Colonic mucosa (tissue), 4 donors: Measurements from ENCODE around the gene TFF2. TPM values are rescaled to one million over a fixed set of nuclear protein-coding genes. Genes with fewer than 3 reads are reported as not detected.
A peak's percentile ranks its signal among the peaks of the same experiment; 100 is the strongest.

Experiments used
- DNase-seq: peaks from one replicate; pipeline ENCODE4 v3.0.0-alpha.2; 2020
- H3K27ac ChIP-seq: fragments of 200-600 bp; one replicate; pipeline ENCODE4 v1.8.0; 2021
- H3K27me3 ChIP-seq: fragments of 200-600 bp; one replicate; pipeline ENCODE4 v1.8.0; 2021
- H3K36me3 ChIP-seq: fragments of 200-600 bp; one replicate; pipeline ENCODE4 v1.8.0; 2021
- H3K4me1 ChIP-seq: fragments of 200-600 bp; one replicate; pipeline ENCODE4 v1.8.0; 2021; ENCODE audit warnings: mild to moderate bottlenecking
- H3K4me3 ChIP-seq: fragments of 200-600 bp; one replicate; pipeline ENCODE4 v1.8.0; 2021
- H3K9ac ChIP-seq, 2 donors: one replicate each; pipeline ENCODE4 v1.7.0; 2013; ENCODE audit warnings: control low read depth in 2 of 2, low read depth in 2 of 2, low read length in 2 of 2
- H3K9me3 ChIP-seq: fragments of 200-600 bp; one replicate; pipeline ENCODE4 v1.8.0; 2021
- intact Hi-C: fragments of 100-400 bp; cut with DNase I; formaldehyde crosslinking; loops from one replicate; pipeline ENCODE4 v1.14.1; 2022
- total RNA-seq, 2 donors: library from RNA; stranded (reverse); fragmentation: NEBNext Ultra II Directional in 1 of 2; extraction: Animal tissue kit (Norgen Biotek cat#: 25700) in 1 of 2; gene quantifications; one replicate each; pipeline ENCODE4 v1.2.1, GENCODE V29; 2021
- TF ChIP-seq, protein P1 (sequence below): fragments of 200-600 bp; IDR thresholded peaks from one replicate; pipeline ENCODE4 v1.8.0; 2022; ENCODE audit warnings: antibody characterized with exemption, mild to moderate bottlenecking
- donor health status: healthy.
- donor health status: DM: no; HTN: no; CAD: no.
- donor health status: DM: no; HTN: no; CAD: no.

The TFF2 gene
- total RNA-seq, 2 donors from 2014 or later: 2.3 to 2.5 TPM

DNA sequence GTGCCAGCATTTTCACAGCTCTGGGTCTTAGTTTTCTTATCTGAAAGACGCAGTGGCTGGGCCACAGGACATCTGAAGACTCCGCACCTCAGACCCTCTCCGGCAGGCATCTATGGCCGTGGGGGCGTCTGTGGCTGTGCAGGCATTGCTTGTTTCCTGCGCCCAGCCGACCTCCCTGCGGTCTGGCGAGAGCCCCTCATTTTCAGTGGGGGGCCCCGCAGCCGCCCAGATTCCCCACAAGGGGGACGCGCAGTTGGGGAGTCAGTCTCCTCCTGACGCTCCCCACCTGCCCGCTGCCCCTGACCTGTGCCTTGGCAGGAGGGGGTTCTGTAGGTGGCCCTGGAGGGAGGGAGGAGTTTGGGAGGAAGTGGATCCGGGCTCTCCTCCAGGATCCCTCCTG lies 19.0 kb upstream of the TFF2 start:
- Histone ChIP-seq H3K4me3 (no peak overlapping the region), H3K27me3 (no peaks in the 10 kb centered on the region), H3K9ac (no peak overlapping the region), H3K4me1 (no peaks in the 10 kb centered on the region), H3K36me3 (no peaks in the 10 kb centered on the region), H3K9me3 (no peaks in the 10 kb centered on the region), H3K27ac (no peak overlapping the region)
- no peak for DNase-seq
- TF ChIP-seq, protein P1, sequence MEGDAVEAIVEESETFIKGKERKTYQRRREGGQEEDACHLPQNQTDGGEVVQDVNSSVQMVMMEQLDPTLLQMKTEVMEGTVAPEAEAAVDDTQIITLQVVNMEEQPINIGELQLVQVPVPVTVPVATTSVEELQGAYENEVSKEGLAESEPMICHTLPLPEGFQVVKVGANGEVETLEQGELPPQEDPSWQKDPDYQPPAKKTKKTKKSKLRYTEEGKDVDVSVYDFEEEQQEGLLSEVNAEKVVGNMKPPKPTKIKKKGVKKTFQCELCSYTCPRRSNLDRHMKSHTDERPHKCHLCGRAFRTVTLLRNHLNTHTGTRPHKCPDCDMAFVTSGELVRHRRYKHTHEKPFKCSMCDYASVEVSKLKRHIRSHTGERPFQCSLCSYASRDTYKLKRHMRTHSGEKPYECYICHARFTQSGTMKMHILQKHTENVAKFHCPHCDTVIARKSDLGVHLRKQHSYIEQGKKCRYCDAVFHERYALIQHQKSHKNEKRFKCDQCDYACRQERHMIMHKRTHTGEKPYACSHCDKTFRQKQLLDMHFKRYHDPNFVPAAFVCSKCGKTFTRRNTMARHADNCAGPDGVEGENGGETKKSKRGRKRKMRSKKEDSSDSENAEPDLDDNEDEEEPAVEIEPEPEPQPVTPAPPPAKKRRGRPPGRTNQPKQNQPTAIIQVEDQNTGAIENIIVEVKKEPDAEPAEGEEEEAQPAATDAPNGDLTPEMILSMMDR: no peak
- intact Hi-C loops: no loop called here

DNA sequence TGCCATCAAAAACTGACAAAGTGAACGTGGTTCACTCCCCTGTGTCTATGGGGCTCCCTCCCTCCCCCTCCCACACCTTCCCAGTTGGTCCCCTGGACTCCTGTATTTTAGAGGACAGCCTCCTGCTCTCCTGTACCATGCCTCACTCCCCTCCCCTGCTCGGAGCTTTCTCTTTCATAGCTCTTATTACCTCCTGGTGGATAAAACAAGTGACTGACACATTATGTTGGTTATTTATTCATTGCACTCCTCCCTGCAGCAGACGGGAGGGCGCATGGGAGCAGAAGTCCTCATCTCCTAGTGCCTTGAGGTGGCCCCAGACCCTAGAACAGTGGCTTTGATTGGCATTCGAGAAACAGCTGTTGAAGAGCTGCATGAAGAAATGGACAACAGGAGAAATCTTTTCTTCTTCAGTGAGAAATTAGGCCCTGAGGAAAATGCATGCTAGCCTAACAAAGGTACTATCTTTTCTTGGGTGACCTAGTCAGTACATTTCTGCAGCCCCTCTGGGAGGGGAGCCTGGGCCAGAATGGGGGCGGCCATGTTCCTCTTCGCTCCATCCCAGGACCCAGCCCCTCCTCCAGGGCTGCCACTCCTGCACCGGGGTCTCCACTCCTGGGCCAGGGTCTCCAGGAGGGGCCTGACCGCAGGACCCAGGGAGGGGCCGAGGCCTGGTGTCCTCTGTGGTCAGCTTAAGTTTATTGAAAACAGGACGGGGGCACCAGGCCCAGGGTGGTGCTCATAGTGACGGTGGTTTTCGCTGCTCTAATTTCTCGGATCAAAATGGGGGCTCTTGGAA lies 16.8 kb upstream of the TFF2 start:
- no peak for DNase-seq
- Histone ChIP-seq H3K36me3 (no peaks in the 10 kb centered on the region), H3K4me1 (no peaks in the 10 kb centered on the region), H3K4me3 (no peak overlapping the region), H3K9me3 (no peaks in the 10 kb centered on the region), H3K9ac (no peak overlapping the region), H3K27ac (peak overlapping the region; percentile 56), H3K27me3 (no peaks in the 10 kb centered on the region)
- intact Hi-C loops: no loop called here
- TF ChIP-seq, protein P1: no peak

DNA sequence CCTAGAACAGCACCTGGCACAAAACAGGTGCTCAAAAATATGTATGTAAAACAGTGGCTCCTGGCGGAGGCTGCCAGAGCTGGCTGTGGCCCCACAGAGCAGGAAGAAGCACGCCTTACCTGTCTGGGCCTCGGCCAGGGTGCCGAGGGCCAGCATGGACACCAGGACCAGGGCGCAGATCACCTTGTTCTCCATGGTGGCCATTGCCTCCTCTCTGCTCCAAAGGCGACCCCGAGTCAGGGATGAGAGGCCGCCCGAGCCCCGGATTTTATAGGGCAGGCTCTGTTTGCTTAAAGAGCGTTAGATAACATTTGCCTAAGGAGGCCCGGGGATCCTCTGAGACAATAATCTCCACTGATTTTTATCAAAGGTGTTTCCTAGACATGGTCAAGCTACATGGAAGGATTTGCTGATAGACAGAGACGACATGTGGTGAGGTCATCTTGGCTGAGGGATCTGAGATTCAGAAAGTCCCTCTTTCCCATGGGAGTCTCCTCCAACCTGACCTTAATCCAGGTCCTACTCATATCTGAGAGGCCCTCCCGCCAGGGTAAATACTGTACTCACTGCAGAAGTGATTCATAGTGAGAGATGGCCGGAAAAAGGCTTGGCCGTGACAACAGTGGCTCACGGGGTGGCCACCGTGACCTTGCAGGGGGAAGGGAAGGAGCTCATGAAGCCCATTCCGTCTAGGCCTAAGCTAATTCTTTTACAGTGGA lies 15.7 kb upstream of the TFF2 start, which contains the start of gene TFF1:
TFF1 (minus strand) TSS at position 244 of the 719 bp plus-strand sequence; CDS start at position 204, 40 bp downstream.
- no peaks in the 10 kb centered on the region for H3K36me3 ChIP-seq
- TF ChIP-seq, protein P1: no peak
- no peak within 1 kb of the TSS for H3K9ac ChIP-seq
- H3K27me3 ChIP-seq: no peaks in the 10 kb centered on the region
- H3K27ac ChIP-seq: peak within 1 kb of the TSS; percentile 56
- H3K4me3 ChIP-seq: no peak within 1 kb of the TSS
- peak; percentile 79 for DNase-seq
- no peaks in the 10 kb centered on the region for H3K9me3 ChIP-seq
- intact Hi-C loops: no loop called here
- H3K4me1 ChIP-seq: no peaks in the 10 kb centered on the region

DNA sequence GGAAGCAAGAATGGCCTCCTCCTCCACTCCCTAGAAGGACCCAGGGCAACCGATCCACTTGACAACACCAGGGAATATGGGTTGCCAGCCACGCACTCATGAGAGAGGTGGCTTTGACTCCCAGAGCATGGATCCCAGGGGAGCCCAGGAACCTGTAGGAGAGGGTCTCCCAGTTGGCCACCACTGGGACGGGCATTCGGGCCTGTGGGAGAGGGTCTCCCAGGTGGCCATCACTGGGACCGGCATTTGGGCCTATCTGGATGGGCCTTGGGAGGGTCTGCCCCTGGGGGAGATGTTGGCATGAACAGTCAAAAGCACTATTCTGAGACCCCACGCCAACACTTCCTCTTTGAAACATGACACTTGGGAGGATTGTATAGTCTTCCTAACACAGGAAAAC lies 15.0 kb upstream of the TFF2 start:
- H3K27me3 ChIP-seq: no peaks in the 10 kb centered on the region
- no peak overlapping the region for H3K9ac ChIP-seq
- no peak overlapping the region for H3K4me3 ChIP-seq
- TF ChIP-seq, protein P1: no peak
- no peak for DNase-seq
- H3K9me3 ChIP-seq: no peaks in the 10 kb centered on the region
- no peak overlapping the region for H3K27ac ChIP-seq
- intact Hi-C loops: no loop called here
- no peaks in the 10 kb centered on the region for H3K36me3 ChIP-seq
- no peaks in the 10 kb centered on the region for H3K4me1 ChIP-seq

DNA sequence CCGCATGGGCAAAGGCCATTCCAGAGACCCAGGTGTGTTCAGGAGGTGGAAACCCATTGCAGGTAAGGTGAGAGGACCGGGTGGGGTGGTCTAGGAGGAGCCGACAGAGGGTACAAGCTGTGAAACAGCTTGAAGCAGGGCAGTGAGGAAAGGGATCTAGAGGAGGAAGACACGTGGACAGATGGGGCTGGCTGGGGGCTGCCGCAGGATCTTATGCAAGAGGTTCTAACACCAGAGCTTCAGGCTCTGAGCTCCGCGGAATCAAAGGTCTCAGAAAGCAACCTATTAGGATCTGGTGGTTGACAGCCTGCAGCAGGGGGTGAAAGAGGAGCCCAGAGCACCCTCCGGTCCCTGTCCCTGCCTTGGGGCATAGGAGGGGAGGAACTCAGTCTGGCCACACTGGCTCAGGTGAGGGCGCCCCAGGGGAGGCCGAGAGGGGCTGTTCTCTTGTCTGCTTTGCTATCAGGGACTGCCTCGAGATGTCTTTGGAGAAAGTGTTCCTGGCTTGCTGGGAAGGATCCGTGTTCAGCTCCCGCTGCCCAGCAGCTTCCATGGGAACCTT lies 13.6 kb upstream of the TFF2 start:
- no peaks in the 10 kb centered on the region for H3K4me1 ChIP-seq
- no peak overlapping the region for H3K9ac ChIP-seq
- intact Hi-C loops: no loop called here
- no peaks in the 10 kb centered on the region for H3K36me3 ChIP-seq
- TF ChIP-seq, protein P1: no peak
- no peaks in the 10 kb centered on the region for H3K27me3 ChIP-seq
- no peak overlapping the region for H3K4me3 ChIP-seq
- no peak overlapping the region for H3K27ac ChIP-seq
- H3K9me3 ChIP-seq: no peaks in the 10 kb centered on the region
- DNase-seq: no peak
